Thymus (tissue), 11 donors: ENCODE results near the gene ANO3. TPM values are rescaled to one million over a fixed set of nuclear protein-coding genes. Genes with fewer than 3 reads are reported as not detected.

Experiments
- DNase-seq, 9 donors: peaks; one replicate each; pipeline ENCODE4 v3.0.0-alpha.2; 2013; ENCODE audit warnings: low spot score in 9 of 9, low read depth in 6 of 9, missing footprints in 1 of 9
- H3K27ac ChIP-seq, 2 donors: one replicate each; pipeline ENCODE4 v1.5.1; 2013; ENCODE audit warnings: control low read depth in 1 of 2, low read depth in 1 of 2, low read length in 1 of 2, mild to moderate bottlenecking in 1 of 2, moderate library complexity in 1 of 2
- H3K27me3 ChIP-seq, 2 donors: one replicate each; pipeline ENCODE4 v1.5.1; 2013; ENCODE audit warnings: low read length in 1 of 2; ENCODE audit not compliant: control insufficient read depth in 2 of 2, insufficient read depth in 1 of 2
- H3K36me3 ChIP-seq, 2 donors: one replicate each; pipeline ENCODE4 v1.5.1; 2013; ENCODE audit warnings: low read length in 1 of 2, mild to moderate bottlenecking in 1 of 2, moderate library complexity in 1 of 2; ENCODE audit not compliant: control insufficient read depth in 2 of 2, insufficient read depth in 2 of 2
- H3K4me1 ChIP-seq, 2 donors: one replicate each; pipeline ENCODE4 v1.5.1; 2013; ENCODE audit warnings: low read length in 2 of 2; ENCODE audit not compliant: control insufficient read depth in 2 of 2, insufficient read depth in 2 of 2
- H3K4me3 ChIP-seq, 2 donors: one replicate each; pipeline ENCODE4 v1.5.1; 2013; ENCODE audit warnings: low read length in 2 of 2, control low read depth in 1 of 2, mild to moderate bottlenecking in 1 of 2
- H3K9me3 ChIP-seq, 2 donors: one replicate each; pipeline ENCODE4 v1.5.1; 2013; ENCODE audit warnings: low read length in 1 of 2, mild to moderate bottlenecking in 1 of 2; ENCODE audit not compliant: control insufficient read depth in 2 of 2, insufficient read depth in 1 of 2
- WGBS: extraction: QIAGEN DNeasy Blood & Tissue Kit; methylation state at CpG from one replicate; pipeline ENCODE4 v1.1.7; 2013; 5-methylcytosine and 5-hydroxymethylcytosine counted together
- polyA plus RNA-seq: library from polyadenylated mRNA; stranded (reverse); fragments of 200-250 nt; gene quantifications from one replicate; pipeline ENCODE4 v1.2.3, GENCODE V29; 2013
- total RNA-seq: library from RNA; stranded (reverse); fragments of 120-200 nt; gene quantifications from one replicate; pipeline ENCODE4 v1.2.4, GENCODE V29; 2013
- donor health status: healthy.

The ANO3 gene
- total and polyA plus RNA-seq, 2 donors: 0.09 to 0.25 TPM

- H3K27me3 ChIP-seq: no peaks in the 10 kb centered on the region
- no peak overlapping the region for H3K4me3 ChIP-seq
- no peaks in the 10 kb centered on the region for H3K36me3 ChIP-seq
- H3K9me3 ChIP-seq: peaks cover 0 to 7% of the 10 kb centered on the region in 2 donors
- no peaks in the 10 kb centered on the region for H3K4me1 ChIP-seq
- DNase-seq: no peak
- H3K27ac ChIP-seq: no peak overlapping the region
- 87% methylated on average over 9 of the region's 9 CpGs for WGBS
Observed at GRCh38 chr11:26608507-26609146, 276.7 kb downstream of the ANO3 start.

GRCh38 chr11:26613759-26614158 is 281.8 kb downstream of the ANO3 start:
- no peak for DNase-seq
- Histone ChIP-seq H3K4me3 (no peak overlapping the region), H3K27me3 (no peaks in the 10 kb centered on the region), H3K9me3 (peaks cover 0 to 5% of the 10 kb centered on the region in 2 donors), H3K36me3 (no peaks in the 10 kb centered on the region), H3K4me1 (no peaks in the 10 kb centered on the region), H3K27ac (no peak overlapping the region)
- 90% methylated on average over 2 of the region's 2 CpGs for WGBS

- H3K36me3 ChIP-seq: no peaks in the 10 kb centered on the region
- H3K4me3 ChIP-seq: no peak overlapping the region
- no peaks in the 10 kb centered on the region for H3K4me1 ChIP-seq
- peaks cover 0 to 4% of the 10 kb centered on the region in 2 donors for H3K9me3 ChIP-seq
- no peak for DNase-seq
- no peaks in the 10 kb centered on the region for H3K27me3 ChIP-seq
- 14% methylated on average over 1 of the region's 1 CpG for WGBS
- H3K27ac ChIP-seq: no peak overlapping the region
Observed at GRCh38 chr11:26618441-26618840, 286.5 kb downstream of the ANO3 start.

- H3K4me3 ChIP-seq: no peak overlapping the region
- H3K27me3 ChIP-seq: no peaks in the 10 kb centered on the region
- 97% methylated on average over 1 of the region's 1 CpG for WGBS
- no peaks in the 10 kb centered on the region for H3K4me1 ChIP-seq
- H3K36me3 ChIP-seq: no peaks in the 10 kb centered on the region
- no peak for DNase-seq
- H3K27ac ChIP-seq: no peak overlapping the region
- no peaks in the 10 kb centered on the region for H3K9me3 ChIP-seq
Observed at GRCh38 chr11:26620282-26621045, 288.5 kb downstream of the ANO3 start.

- H3K9me3 ChIP-seq: no peaks in the 10 kb centered on the region
- H3K27me3 ChIP-seq: no peaks in the 10 kb centered on the region
- H3K36me3 ChIP-seq: no peaks in the 10 kb centered on the region
- no peak overlapping the region for H3K4me3 ChIP-seq
- H3K4me1 ChIP-seq: no peaks in the 10 kb centered on the region
- no peak for DNase-seq
- H3K27ac ChIP-seq: no peak overlapping the region
Observed at GRCh38 chr11:26621132-26621531, 289.2 kb downstream of the ANO3 start.

GRCh38 chr11:26622181-26622580 is 290.3 kb downstream of the ANO3 start:
- Histone ChIP-seq H3K27me3 (no peaks in the 10 kb centered on the region), H3K4me1 (no peaks in the 10 kb centered on the region), H3K9me3 (no peaks in the 10 kb centered on the region), H3K27ac (no peak overlapping the region), H3K36me3 (no peaks in the 10 kb centered on the region), H3K4me3 (no peak overlapping the region)
- no peak for DNase-seq
- WGBS: 94% methylated on average over 2 of the region's 2 CpGs

- WGBS: 77% methylated on average over 2 of the region's 2 CpGs
- Histone ChIP-seq H3K27ac (no peak overlapping the region), H3K27me3 (no peaks in the 10 kb centered on the region), H3K4me3 (no peak overlapping the region), H3K4me1 (no peaks in the 10 kb centered on the region), H3K9me3 (no peaks in the 10 kb centered on the region), H3K36me3 (no peaks in the 10 kb centered on the region)
- no peak for DNase-seq
Observed at GRCh38 chr11:26623076-26623659, 291.2 kb downstream of the ANO3 start.

GRCh38 chr11:26626346-26626745 is 294.4 kb downstream of the ANO3 start:
- Histone ChIP-seq H3K4me3 (no peak overlapping the region), H3K9me3 (no peaks in the 10 kb centered on the region), H3K27me3 (no peaks in the 10 kb centered on the region), H3K4me1 (no peaks in the 10 kb centered on the region), H3K36me3 (no peaks in the 10 kb centered on the region), H3K27ac (no peak overlapping the region)
- DNase-seq: no peak
- 85% methylated on average over 1 of the region's 1 CpG for WGBS

- Histone ChIP-seq H3K4me3 (no peak overlapping the region), H3K9me3 (no peaks in the 10 kb centered on the region), H3K27me3 (no peaks in the 10 kb centered on the region), H3K27ac (no peak overlapping the region), H3K36me3 (no peaks in the 10 kb centered on the region), H3K4me1 (no peaks in the 10 kb centered on the region)
- DNase-seq: no peak
- WGBS: 66% methylated on average over 2 of the region's 2 CpGs
Observed at GRCh38 chr11:26632691-26633159, 300.8 kb downstream of the ANO3 start.
